ENCODE data around the gene STON2.

STON2 gene

DNA sequence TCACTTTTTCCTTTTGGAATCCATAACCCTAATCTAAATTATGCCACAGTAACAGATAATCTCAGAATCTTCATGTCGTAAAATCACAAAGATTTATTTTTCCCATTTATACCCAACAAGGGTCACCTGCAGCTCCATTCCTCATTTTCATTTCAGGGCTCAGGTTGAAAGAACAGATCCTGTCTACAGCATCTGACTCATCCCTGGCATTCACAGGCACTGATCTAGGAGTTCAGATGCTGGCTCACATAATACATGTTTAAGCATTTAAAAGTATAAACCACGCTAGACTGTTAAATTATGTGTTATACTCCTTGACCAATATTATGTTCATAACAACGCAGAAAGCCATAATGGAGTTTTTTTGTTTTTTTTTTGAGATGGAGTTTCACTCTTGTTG lies 58.3 kb downstream of the STON2 start:
- H3K4me3 ChIP-seq (ENCODE audit: low read length): no peak overlapping the region
- no peak for TF ChIP-seq ZNF274 (IDR thresholded peaks at IDR 0.05; ENCODE audit: low read depth, low read length)

DNA sequence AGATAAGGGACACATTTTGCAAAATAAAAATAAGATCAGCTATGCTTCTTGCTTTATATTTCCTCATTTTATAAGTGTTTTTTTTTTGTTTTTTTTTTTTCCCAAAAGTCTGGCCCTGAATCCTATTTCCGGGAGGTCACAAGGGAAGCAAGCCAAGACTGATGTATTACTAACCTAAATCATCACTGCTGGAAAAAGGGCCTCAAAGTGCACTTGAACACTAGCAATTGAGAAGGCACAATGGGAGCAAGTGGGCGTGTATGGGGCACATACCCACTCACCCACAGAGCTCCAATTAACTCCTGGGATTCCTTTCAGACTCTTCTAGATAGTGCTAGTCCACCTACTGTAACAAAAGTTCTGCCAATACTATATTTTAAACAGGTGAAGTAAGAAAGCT lies 58.8 kb downstream of the STON2 start:
- H3K4me3 ChIP-seq (ENCODE audit: low read length): no peak overlapping the region
- no peak for TF ChIP-seq ZNF274 (IDR thresholded peaks at IDR 0.05; ENCODE audit: low read depth, low read length)

DNA sequence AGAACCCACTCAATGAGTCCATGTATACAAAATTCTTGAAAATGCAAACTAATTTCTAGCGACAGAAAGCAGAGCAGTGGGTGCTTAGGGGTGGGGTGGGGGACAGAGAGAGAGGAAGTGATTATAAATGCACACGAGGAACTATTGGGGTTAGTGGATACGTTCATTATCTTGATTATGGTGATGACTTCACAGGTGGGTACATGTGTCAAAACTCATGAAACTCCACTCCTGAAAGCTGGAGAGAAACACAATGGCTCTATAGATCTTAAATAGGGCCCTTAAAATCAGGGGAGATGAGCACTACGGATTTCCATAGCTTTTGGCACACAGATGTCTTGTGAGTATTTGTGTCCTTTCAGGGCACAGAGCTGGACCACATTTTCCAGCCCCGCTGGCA lies 59.9 kb downstream of the STON2 start:
- H3K4me3 ChIP-seq (ENCODE audit: low read length): no peak overlapping the region
- no peak for TF ChIP-seq ZNF274 (IDR thresholded peaks at IDR 0.05; ENCODE audit: low read depth, low read length)

DNA sequence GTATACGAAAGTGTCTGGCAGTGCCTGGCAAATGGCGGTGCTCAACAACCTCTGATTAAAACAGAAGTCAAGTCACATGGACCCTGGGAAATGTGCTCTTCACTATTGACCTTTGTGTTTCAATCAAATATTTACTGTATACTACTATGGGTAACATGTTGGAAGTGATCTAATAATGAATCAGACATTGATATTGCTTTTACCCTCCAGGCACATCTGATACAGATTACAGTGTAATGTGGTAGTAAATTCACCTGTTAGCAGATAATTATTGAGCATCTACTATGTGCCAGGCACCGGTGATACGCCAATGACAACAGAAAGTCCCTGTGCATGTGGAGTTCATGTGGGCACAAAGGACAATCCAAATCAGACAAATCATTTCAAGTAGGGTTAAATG lies 63.1 kb downstream of the STON2 start:
- no peak overlapping the region for H3K4me3 ChIP-seq (ENCODE audit: low read length)
- no peak for TF ChIP-seq ZNF274 (IDR thresholded peaks at IDR 0.05; ENCODE audit: low read depth, low read length)

DNA sequence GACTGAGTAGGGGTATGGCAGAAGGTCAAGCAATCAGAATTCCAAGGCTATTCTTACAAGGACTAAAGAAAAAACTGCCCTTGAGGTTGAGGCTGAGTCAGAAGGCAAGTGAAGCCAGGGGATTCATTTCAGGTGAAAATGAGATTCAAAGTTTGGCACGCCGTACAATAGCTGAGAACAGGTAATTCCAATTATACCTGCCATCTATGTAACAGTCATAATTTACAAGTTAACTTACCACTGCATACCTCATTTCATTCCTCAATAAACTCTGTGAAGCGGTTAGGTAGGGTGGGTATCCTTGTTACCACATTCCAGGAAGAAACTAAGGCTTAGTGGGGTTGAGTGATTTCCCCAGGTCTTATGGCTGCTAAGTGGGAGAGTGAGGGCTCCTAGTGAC lies 64.1 kb downstream of the STON2 start:
- TF ChIP-seq ZNF274 (IDR thresholded peaks at IDR 0.05; ENCODE audit: low read depth, low read length): no peak
- H3K4me3 ChIP-seq (ENCODE audit: low read length): no peak overlapping the region

DNA sequence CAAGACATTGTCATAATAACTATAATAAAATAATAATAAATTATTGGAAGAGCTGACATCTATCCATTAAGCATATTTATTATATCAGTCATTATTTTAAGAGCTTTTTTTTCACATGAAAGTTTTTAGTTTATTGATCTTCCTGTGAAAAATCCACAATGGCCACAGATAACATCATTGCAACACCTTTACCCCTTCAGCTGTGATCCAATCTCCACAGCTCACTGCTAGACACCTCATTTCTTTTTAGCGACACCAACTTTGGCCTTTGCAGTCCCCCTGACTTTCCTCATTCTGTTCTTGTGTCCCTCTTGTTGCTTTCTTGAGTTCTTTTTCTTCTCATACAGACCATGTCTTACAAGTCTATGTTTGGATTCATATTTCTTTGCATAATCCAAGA lies 67.4 kb downstream of the STON2 start:
- H3K4me3 ChIP-seq (ENCODE audit: low read length): no peak overlapping the region
- no peak for TF ChIP-seq ZNF274 (IDR thresholded peaks at IDR 0.05; ENCODE audit: low read depth, low read length)

DNA sequence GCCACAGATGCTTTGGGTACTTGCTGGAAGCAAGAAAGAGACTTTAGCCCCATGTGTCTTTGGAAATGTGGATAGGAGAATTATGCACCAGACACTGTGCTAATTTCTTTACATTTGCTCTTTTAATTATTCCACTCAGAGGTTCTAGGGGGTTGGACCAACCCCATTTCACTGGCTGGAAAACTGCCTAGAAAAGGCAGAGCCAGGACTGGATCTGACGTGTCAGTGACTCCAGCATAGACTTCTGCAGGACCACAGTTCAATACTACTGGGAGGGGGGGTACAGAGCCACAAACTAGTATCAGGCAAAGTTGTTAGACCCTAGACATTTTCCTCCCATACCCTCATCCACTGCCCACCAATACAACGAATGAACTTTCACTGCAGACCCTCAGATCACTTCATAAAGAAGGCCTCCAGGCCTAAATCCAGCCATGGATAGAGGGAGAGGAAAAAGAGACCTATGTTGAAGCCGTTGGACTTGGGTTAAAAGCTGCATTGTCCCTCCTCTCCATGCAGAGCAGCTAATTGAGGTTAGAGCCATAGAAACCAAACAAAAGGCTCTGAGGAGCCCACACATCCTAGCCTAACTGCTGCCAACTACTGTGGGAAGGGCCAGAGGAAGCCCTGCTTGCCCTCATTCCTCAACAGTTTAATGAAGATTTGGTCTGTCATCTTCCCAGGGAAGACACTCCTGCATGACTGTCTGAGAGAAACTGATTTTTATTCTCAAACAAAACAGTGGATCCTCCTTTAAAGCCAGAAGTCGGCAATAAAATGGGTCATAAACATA lies 68.7 kb downstream of the STON2 start:
- TF ChIP-seq ZNF274 (IDR thresholded peaks at IDR 0.05; ENCODE audit: low read depth, low read length): no peak
- H3K4me3 ChIP-seq (ENCODE audit: low read length): no peak overlapping the region

DNA sequence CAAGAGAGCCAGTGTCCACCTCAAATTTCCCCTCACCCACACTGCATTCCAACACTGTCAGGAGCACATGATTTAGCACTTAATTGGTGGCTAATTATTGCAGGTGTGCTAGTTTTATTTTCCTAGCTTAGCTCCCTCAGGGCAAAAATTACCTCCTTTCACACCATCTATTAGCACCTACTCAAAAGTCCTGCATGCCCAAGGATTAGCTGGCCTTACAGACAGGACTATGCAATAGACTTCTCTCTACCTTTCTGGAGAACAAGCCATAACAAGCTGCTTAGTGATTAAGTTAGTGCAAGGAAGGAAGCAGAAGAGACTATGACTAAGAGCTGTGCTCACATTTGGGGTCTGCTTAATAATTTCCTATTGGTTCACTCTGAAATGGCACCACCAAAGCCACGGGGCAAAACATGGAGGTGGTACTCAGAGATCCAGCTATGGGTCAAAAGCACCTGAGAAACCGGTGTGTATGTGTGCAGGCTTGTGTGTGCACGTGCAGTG lies 69.5 kb downstream of the STON2 start:
- no peak overlapping the region for H3K4me3 ChIP-seq (ENCODE audit: low read length)
- no peak for TF ChIP-seq ZNF274 (IDR thresholded peaks at IDR 0.05; ENCODE audit: low read depth, low read length)

DNA sequence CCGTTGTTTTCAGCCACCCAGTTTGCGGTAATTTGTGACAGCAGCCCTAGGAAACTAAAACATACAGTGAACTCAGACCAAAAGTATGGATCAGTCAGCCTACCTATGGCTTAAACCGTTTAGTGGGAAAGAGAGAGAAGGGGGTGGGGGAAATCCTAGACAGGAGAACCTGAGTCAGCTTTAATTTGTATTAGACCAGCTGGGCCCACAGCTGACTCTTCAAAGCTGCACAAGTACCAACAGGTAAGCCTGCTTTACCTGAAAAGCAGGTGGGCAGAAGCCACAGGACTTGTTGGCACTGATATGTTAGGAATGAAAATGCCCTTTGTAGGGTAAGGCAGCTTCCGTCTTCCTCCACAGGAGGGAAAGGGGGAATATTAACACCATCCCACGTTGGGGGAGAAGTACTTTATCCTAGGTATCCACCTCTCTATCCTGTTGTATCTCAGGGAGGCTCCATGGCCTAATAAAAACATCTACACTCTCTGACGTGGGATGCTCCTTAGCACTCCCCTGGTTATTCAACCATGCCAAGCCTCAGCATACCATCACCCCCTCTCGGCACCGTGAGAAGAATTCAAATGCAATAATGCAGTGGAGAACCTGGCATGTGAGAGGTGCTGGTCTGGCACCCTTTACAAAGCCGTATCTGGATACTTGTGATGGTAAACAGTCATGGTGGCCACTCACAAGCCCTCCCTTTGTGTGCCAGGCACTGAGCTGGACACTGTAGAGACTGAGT lies 70.3 kb downstream of the STON2 start:
- no peak for TF ChIP-seq ZNF274 (IDR thresholded peaks at IDR 0.05; ENCODE audit: low read depth, low read length)
- H3K4me3 ChIP-seq (ENCODE audit: low read length): no peak overlapping the region

DNA sequence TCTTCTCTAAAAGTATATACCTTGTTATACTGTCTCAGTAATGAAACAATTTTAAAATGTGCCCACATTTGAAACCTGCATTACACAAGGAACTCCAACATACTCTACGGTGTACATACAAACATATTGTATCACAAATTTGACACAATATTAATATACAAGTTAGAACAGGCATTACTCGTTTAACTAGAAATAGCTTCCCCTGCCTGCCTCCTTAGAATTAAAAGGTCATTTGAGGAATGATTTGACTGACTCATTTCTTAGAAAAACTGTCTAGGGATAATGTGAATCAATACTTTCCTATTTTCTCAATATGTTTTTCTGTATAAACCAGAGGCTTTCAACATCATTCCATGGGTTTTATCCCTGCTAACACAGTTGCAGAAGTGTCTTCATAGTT lies 73.7 kb downstream of the STON2 start:
- no peak for TF ChIP-seq ZNF274 (IDR thresholded peaks at IDR 0.05; ENCODE audit: low read depth, low read length)
- no peak overlapping the region for H3K4me3 ChIP-seq (ENCODE audit: low read length)

DNA sequence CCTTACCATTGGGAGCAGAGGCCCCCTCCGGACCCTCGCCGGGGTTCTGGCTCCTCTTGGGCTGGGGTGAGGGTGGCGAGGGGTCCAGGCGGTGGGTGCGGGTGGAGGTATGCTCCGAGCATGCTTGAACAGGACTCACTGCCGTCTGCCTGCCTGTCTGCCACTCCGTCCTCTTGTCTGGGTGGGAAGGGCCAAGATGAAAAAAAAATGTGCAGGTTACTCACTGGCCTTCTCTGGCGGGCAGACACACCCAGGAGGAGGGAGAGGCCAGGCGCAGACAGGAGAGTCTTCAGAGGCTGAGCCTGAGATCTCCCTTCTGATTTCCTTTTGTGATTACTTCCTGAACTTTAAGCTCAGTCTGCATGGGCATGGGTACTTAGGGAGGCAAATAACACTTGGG lies 76.1 kb downstream of the STON2 start:
- no peak overlapping the region for H3K4me3 ChIP-seq (ENCODE audit: low read length)
- TF ChIP-seq ZNF274 (IDR thresholded peaks at IDR 0.05; ENCODE audit: low read depth, low read length): no peak

DNA sequence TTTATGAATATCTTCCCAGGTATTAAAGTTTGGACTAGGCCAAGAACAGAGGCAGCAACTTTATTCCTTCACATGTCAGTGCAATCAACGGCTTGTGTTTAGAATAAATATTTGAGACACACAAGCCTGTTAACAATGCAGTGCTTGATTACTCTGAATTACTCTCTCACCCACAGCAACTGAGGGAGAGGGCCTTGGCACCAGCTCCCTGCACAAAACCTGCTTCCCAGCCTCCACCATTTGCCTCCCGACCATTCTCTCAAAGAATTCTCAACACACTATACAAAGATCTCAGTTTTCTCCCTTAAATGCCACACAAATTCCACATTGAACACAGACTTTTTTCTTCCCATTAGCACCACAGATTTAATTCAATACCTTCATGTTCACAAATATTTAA lies 77.0 kb downstream of the STON2 start:
- no peak overlapping the region for H3K4me3 ChIP-seq (ENCODE audit: low read length)
- no peak for TF ChIP-seq ZNF274 (IDR thresholded peaks at IDR 0.05; ENCODE audit: low read depth, low read length)

DNA sequence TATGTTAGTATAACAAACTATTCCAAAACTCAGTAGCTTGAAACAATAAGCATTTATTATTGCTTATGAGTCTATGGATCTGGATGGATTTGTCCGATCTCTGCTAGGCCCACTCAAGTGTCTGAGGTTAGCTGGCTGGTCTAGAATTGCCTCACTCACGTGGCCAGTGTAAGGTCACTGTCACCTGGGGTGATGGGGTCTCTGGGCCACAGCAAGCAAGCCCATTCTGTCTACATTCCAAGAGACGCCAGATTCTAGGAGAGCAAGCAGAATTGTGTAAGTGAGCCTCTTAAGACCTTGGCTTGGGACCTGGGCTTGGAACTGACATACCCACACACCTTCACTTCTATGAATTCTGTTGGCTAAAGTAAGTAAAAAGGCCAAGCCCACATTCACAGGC lies 80.2 kb downstream of the STON2 start:
- no peak overlapping the region for H3K4me3 ChIP-seq (ENCODE audit: low read length)
- no peak for TF ChIP-seq ZNF274 (IDR thresholded peaks at IDR 0.05; ENCODE audit: low read depth, low read length)

DNA sequence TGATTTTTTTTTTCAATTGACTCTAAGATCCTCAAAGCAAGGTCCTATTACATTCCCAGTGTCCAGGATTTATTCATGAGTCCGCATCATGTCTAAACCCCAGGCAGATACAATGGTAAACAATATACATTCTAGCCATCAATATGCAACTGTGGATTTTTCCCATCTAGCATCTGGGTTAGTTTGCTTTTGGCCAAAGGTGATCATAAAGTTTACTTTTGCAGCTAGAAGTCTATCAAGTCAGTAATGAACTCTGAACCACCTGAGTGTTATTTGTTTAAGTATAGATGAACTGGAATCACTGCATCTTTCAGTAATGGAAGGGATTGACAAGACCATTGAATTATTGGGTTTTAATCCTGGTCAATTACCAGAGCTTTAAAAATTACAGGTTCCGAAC lies 80.8 kb downstream of the STON2 start:
- H3K4me3 ChIP-seq (ENCODE audit: low read length): no peak overlapping the region
- TF ChIP-seq ZNF274 (IDR thresholded peaks at IDR 0.05; ENCODE audit: low read depth, low read length): no peak

DNA sequence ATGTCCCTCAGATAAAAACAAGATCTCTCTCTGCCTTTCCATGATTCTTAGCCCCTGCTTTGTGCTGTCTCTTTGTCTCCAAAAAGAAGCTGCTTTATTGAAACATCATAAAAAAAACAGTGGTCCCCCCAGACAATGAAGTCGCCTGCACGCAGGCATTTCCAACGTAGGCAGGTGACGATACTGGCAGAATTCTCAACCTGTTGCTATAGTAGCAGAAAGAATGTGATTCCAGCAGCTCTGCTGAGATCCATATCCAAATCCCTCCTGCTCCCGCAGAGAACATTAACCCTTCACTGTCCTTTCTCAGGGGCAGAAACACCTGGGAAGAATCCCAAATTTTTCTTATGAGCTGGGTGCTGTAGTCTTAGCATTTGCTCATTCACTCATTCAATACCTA lies 84.8 kb downstream of the STON2 start:
- no peak overlapping the region for H3K4me3 ChIP-seq (ENCODE audit: low read length)
- no peak for TF ChIP-seq ZNF274 (IDR thresholded peaks at IDR 0.05; ENCODE audit: low read depth, low read length)
